MM.1S (cell line): ENCODE results near the gene NPIPB4.
A peak's percentile ranks its signal among the peaks of the same experiment; 100 is the strongest.
"Not testable (repeated sequence)": the region's sequence is repeated elsewhere in the genome, so short reads cannot be mapped to it uniquely, and the experiment has no call there.

Experiments
- DNase-seq: peaks from one replicate; pipeline ENCODE4 v3.0.0-alpha.2; 2015
- H2AFZ ChIP-seq: fragments of 300-600 bp; sonication (generic); 2 replicates; pipeline ENCODE4 v1.6.0; 2016; ENCODE audit warnings: antibody characterized with exemption, low read length
- H3F3A ChIP-seq: fragments of 300-600 bp; sonication (generic); 2 replicates; pipeline ENCODE4 v1.6.1; 2016; ENCODE audit warnings: mild to moderate bottlenecking, antibody characterized with exemption, low read length, moderate library complexity, mixed read lengths; ENCODE audit not compliant: insufficient read depth
- H3K27ac ChIP-seq: fragments of 300-600 bp; sonication (generic); 2 replicates; pipeline ENCODE4 v1.5.1; 2016; ENCODE audit warnings: mild to moderate bottlenecking, low read length
- H3K27me3 ChIP-seq: fragments of 300-600 bp; sonication (generic); replicated peaks from 2 replicates; pipeline ENCODE4 v1.6.0; 2016; ENCODE audit warnings: low read length; ENCODE audit not compliant: insufficient read depth
- H3K36me3 ChIP-seq: fragments of 300-600 bp; sonication (generic); replicated peaks from 2 replicates; pipeline ENCODE4 v1.6.1; 2016; ENCODE audit warnings: mild to moderate bottlenecking, low read length, mixed read lengths; ENCODE audit not compliant: insufficient read depth
- H3K4me1 ChIP-seq: fragments of 300-600 bp; sonication (generic); 2 replicates; pipeline ENCODE4 v1.6.1; 2016; ENCODE audit warnings: low read length, mixed read lengths
- H3K4me2 ChIP-seq: fragments of 300-600 bp; sonication (generic); 2 replicates; pipeline ENCODE4 v1.6.0; 2016; ENCODE audit warnings: low read depth, low read length
- H3K4me3 ChIP-seq: fragments of 300-600 bp; sonication (generic); 2 replicates; pipeline ENCODE4 v1.5.1; 2016; ENCODE audit warnings: low read length, mixed read lengths
- H3K79me2 ChIP-seq: fragments of 300-600 bp; sonication (generic); 2 replicates; pipeline ENCODE4 v1.6.1; 2016; ENCODE audit warnings: mixed run types, low read length, mixed read lengths
- H3K9ac ChIP-seq: fragments of 300-600 bp; sonication (generic); 2 replicates; pipeline ENCODE4 v1.6.1; 2016; ENCODE audit warnings: low read length, mixed read lengths
- H3K9me2 ChIP-seq: fragments of 300-600 bp; sonication (generic); replicated peaks from 2 replicates; pipeline ENCODE4 v1.6.1; 2016; ENCODE audit warnings: mild to moderate bottlenecking, low read length, mixed read lengths; ENCODE audit not compliant: insufficient read depth
- H3K9me3 ChIP-seq: fragments of 300-600 bp; sonication (generic); replicated peaks from 2 replicates; pipeline ENCODE4 v1.6.1; 2016; ENCODE audit warnings: mild to moderate bottlenecking, low read length, mixed read lengths; ENCODE audit not compliant: insufficient read depth
- H4K20me1 ChIP-seq: fragments of 300-600 bp; sonication (generic); 2 replicates; pipeline ENCODE4 v1.6.1; 2016; ENCODE audit warnings: mild to moderate bottlenecking, low read length, moderate library complexity, mixed read lengths; ENCODE audit not compliant: insufficient read depth

Gene NPIPB4

DNA sequence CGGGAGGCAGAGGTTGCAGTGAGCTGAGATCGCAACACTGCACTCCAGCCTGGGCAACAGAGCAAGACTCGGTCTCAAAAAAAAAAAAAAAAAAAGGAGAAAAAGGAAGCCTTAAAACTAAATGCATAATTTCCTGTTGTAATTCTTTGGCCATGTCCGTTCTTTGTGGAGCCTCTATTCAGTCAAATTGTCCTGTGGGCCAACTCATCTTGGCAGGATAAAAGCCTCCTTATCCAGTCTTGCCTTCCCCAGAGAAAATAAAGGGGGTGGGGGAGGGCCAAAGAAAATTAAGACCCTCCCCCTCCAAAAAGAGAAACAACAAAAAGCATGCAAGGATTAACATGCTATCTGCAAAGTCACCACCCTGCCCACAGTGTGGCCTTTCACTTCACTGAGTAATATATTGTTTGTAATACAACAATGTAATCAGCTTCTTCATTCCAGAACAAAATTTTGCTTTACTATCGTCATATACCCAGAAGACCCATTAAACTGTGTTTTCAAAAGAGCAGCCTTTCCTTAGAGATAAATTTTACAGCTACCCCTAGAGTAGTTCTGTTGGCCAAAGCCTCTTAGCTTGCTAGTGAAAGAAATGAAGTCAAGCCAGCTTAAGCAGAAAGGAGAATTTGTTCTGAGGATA lies 31.4 kb downstream of the NPIPB4 start:
- H3K4me3 ChIP-seq, H3K36me3 ChIP-seq, H3K9me2 ChIP-seq, H2AFZ ChIP-seq, H3K9ac ChIP-seq, H3K27me3 ChIP-seq, H4K20me1 ChIP-seq, H3K9me3 ChIP-seq, DNase-seq, H3K4me1 ChIP-seq, H3F3A ChIP-seq, H3K4me2 ChIP-seq, H3K27ac ChIP-seq, H3K79me2 ChIP-seq: not testable (repeated sequence)

DNA sequence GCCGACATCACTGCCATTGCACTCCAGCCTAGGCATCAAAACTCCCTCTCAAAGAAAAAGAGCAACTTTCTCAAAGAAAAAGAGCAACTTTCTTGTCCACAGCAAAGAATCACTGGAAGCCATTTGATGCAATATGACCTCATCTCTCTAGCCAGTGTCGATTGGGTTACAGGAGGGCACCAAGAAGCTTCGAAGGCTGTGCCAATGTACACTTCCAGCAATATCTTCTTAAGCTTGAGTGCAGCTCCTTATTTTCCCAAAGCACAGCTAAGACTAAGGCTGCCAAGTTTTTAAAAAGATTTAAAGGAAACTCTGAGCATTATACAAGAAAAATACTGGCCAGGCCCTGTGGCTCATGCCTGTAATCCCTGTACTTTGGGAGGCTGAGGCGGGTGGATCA lies 32.0 kb downstream of the NPIPB4 start:
- H3K9ac ChIP-seq, H3K9me3 ChIP-seq, H3K4me2 ChIP-seq, H3K9me2 ChIP-seq, H3K36me3 ChIP-seq, H3K27ac ChIP-seq, H3K4me1 ChIP-seq, DNase-seq, H3K79me2 ChIP-seq, H4K20me1 ChIP-seq, H3K27me3 ChIP-seq, H3F3A ChIP-seq, H2AFZ ChIP-seq, H3K4me3 ChIP-seq: not testable (repeated sequence)

DNA sequence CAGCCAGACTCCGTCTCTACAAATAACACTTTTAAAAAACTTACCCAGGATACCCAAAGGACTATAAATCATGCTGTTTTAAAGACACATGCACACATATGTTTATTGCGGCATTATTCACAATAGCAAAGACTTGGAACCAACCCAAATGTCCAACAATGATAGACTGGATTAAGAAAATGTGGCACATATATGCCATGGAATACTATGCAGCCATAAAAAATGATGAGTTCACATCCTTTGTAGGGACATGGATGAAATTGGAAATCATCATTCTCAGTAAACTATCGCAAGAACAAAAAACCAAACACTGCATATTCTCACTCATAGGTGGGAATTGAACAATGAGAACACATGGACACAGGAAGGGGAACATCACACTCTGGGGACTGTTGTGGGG lies 34.3 kb downstream of the NPIPB4 start:
- H3K36me3 ChIP-seq, H3K9me2 ChIP-seq, H3K27ac ChIP-seq, H3K27me3 ChIP-seq, H2AFZ ChIP-seq, H3K4me2 ChIP-seq, H3K4me3 ChIP-seq, DNase-seq, H3K9ac ChIP-seq, H4K20me1 ChIP-seq, H3K9me3 ChIP-seq, H3F3A ChIP-seq, H3K4me1 ChIP-seq, H3K79me2 ChIP-seq: not testable (repeated sequence)

DNA sequence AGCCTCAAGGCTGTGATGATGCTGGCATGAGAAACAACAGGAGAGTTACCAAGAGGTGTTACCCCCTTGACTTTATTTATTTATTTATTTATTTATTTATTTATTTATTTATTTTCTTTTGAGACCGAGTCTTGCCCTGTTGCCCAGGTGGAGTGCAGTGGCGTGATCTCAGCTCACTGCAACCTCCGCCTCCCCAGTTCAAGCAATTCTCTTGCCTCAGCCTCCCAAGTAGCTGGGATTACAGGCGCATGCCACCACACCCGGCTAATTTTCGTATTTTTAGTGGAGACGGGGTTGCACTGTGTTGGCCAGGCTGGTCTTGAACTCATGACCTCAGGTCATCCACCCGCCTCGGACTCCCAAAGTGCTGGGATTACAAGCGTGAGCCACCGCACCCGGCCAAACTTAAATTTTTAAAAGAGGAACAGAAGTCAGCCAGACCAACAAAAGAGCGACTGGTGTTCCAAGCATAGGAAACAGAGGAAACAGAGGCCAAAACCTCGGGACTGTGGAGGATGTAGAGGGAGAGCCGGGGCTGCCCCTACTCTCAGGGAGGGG lies 36.6 kb downstream of the NPIPB4 start:
- not testable (repeated sequence) for H3F3A ChIP-seq, H3K9me3 ChIP-seq, H3K79me2 ChIP-seq, H3K36me3 ChIP-seq, H3K27me3 ChIP-seq, H4K20me1 ChIP-seq, H3K9ac ChIP-seq, H3K9me2 ChIP-seq, H3K4me1 ChIP-seq, DNase-seq, H3K27ac ChIP-seq
- Histone ChIP-seq H2AFZ (peak overlapping the region; percentile 55; the same call in 1 of the 2 replicates), H3K4me3 (peak overlapping the region; percentile 30; the same call in 1 of the 2 replicates), H3K4me2 (peak overlapping the region; percentile 75; the same call in 1 of the 2 replicates)

DNA sequence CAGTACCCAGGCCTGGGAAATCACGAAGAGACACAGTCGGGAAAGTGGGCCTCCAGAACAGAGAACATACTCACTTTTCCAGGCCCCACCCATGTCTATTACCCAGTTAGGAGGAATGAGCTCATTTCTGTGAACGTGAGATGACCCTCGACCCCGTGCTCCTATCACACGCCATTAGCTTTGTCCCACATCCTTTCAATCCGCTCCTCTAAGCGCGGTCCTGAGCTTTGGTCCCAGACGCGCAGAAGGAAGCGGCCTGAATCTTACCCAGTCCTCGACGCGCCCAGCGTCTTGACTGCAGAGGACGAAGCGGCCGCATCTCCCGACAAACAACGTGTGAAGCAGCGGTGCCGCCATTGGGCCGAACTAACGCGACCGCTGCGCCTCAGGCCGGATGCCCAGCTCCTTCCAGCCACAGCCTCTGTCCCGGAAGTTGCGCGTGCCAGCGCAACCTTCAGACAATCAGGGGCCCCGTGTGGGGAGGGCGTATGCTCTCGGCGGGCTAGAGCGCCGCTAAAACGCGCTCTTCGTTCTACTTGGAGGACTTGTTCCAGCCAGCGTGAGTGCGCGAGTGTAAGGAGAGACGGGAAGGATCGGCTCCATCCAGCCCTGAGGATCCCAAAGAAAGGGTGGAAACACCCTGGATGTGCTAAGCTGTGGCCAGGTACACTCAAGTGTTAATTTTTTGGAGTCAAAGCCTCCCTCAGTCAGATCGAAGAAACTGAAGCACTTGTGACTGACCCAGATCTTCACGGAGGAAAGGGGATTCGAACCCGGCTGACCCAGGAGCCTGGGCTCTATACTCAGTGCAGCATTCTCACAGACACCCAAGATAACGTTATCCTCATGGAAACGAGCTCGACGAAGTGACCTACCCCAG lies 37.3 kb downstream of the NPIPB4 start:
- Histone ChIP-seq H2AFZ (peak overlapping the region; percentile 55), H3K4me3 (peak overlapping the region; percentile 30), H3K4me2 (peak overlapping the region; percentile 75), H3K9ac (peak overlapping the region; percentile 8; the same call in 1 of the 2 replicates)
- H3K9me2 ChIP-seq, H3K4me1 ChIP-seq, H3F3A ChIP-seq, H3K79me2 ChIP-seq, H3K27me3 ChIP-seq, H4K20me1 ChIP-seq, H3K27ac ChIP-seq, H3K9me3 ChIP-seq, H3K36me3 ChIP-seq: not testable (repeated sequence)
- peak; percentile 64 for DNase-seq

DNA sequence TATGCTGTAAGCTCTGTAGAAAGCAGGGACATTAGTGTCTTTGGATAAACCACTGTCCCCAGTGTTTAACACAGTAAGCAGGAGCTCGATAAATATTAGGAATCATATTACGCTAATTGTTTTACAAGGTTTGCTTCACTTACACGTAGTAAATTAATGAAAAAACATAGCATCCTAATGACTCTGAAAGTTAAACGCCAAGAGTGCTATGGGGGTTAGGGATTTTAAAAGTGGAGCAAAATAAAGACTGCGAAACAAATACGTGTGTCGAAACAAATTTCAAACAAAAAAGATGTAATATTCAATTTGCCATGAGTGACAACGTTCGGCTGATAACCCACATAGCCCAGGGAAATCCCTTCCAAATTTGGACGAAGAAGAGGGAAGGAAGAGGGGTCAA lies 37.9 kb downstream of the NPIPB4 start:
- not testable (repeated sequence) for H3F3A ChIP-seq, H4K20me1 ChIP-seq, H3K4me1 ChIP-seq, H3K79me2 ChIP-seq, H3K27ac ChIP-seq, H3K36me3 ChIP-seq, H3K9me2 ChIP-seq, H3K9ac ChIP-seq, H3K4me3 ChIP-seq, H2AFZ ChIP-seq, DNase-seq, H3K9me3 ChIP-seq, H3K27me3 ChIP-seq
- peak overlapping the region; percentile 75; the same call in 1 of the 2 replicates for H3K4me2 ChIP-seq

DNA sequence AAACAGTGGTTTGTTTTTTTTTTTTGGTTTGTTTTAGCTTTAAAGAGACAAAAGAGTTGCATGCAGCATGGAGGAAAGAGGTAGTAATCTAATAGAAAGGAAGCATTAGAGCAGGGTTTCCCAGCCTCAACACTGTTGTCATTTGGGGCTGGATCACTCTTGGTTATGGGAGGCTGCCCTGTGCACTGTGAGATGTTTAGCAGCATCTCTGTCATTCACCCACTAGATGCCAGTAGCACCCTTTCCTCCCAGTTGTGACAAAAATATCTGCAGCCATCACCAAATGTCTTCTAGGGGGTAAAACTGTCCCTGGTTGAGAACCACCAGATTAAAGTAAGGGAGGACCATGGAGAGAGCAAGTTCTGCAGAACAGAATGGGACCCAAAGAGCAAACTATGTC lies 40.5 kb downstream of the NPIPB4 start:
- not testable (repeated sequence) for H3K9me3 ChIP-seq, H3K27ac ChIP-seq, H3K79me2 ChIP-seq, H2AFZ ChIP-seq, H3F3A ChIP-seq, H3K9me2 ChIP-seq, DNase-seq, H3K4me2 ChIP-seq, H4K20me1 ChIP-seq, H3K4me1 ChIP-seq, H3K9ac ChIP-seq, H3K27me3 ChIP-seq, H3K4me3 ChIP-seq, H3K36me3 ChIP-seq

DNA sequence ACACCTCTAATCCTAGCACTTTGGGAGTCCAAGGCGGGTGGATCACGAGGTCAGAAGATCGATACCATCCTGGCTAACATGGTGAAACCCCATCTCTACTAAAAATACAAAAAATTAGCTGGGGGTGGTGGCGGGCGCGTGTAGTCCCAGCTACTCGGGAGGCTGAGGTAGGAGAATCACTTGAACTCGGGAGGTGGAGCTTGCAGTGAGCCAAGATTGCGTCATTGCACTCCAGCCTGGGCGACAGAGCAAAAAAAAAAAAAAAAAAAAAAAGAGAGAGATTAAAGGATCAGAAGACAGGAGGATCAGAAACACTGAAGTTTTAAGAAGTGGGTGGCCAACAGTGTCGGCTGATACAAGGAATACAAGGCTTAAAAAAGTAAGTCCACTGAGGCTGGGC lies 41.9 kb downstream of the NPIPB4 start:
- H3K9me2 ChIP-seq, H3K36me3 ChIP-seq, H4K20me1 ChIP-seq, DNase-seq, H3K79me2 ChIP-seq, H3F3A ChIP-seq, H3K4me1 ChIP-seq, H3K9me3 ChIP-seq, H3K4me2 ChIP-seq, H3K4me3 ChIP-seq, H3K27ac ChIP-seq, H2AFZ ChIP-seq, H3K27me3 ChIP-seq, H3K9ac ChIP-seq: not testable (repeated sequence)
